Upper lobe of left lung (tissue), 4 donors: ENCODE results near the gene FHIT.

Experiments
- CTCF ChIP-seq, 6 experiments: fragments of 450-650 bp in 4 of 6; fragments of 200-600 bp in 2 of 6; sonication (generic) in 2 of 6; IDR thresholded peaks; one replicate each; pipeline ENCODE4 v1.5.1; 2016 to 2019; ENCODE audit warnings: antibody characterized with exemption in 6 of 6
- EP300 ChIP-seq, 4 donors: sonication (generic); formaldehyde crosslinking; IDR thresholded peaks; one replicate each; pipeline ENCODE4 v1.5.1; 2017; ENCODE audit warnings: antibody characterized with exemption in 4 of 4, control low read depth in 2 of 4
- POLR2A ChIP-seq, 4 donors: fragments of 450-650 bp; IDR thresholded peaks; one replicate each; pipeline ENCODE4 v1.5.1; 2016 to 2017; ENCODE audit warnings: antibody characterized with exemption in 4 of 4, mild to moderate bottlenecking in 2 of 4
- POLR2AphosphoS5 ChIP-seq, 2 donors: sonication (generic); formaldehyde crosslinking; IDR thresholded peaks; one replicate each; pipeline ENCODE4 v1.5.1; 2017; ENCODE audit warnings: antibody characterized with exemption in 2 of 2

GRCh38 chr3:60659098-60659497 lies 592.2 kb downstream of the FHIT start:
- no peak for TF ChIP-seq CTCF (IDR thresholded peaks at IDR 0.05)
- TF ChIP-seq POLR2A (IDR thresholded peaks at IDR 0.05) = no peak
- TF ChIP-seq EP300 (IDR thresholded peaks at IDR 0.05) = no peak
- TF ChIP-seq POLR2AphosphoS5 (IDR thresholded peaks at IDR 0.05) = no peak
